ENCODE data around the gene SHISA2. TPM values are rescaled to one million over a fixed set of nuclear protein-coding genes. Genes with fewer than 3 reads are reported as not detected.
"Not testable (repeated sequence)": the region's sequence is repeated elsewhere in the genome, so short reads cannot be mapped to it uniquely, and the experiment has no call there.

SHISA2 gene
- polyA plus RNA-seq, 3 donors = not detected

DNA sequence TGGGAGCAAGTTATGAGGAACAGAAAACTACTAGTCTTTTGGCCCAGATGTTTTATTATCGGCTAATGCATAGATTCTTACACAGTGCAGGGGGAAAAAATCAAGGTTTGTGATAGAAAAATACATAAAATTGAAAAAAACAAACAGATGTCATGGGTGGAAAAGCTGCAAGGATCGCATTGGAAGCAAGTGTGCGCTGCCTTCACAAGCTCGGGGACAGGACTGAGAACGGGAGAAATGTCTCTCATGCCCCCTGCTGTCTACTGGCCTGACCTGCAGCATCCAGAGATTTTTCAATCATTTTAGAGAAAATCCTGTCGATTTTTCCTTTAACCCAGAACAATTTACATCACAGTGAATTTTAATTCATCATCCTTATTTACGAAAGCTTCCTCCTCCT lies 20.5 kb upstream of the SHISA2 start:
- peaks cover 20 to 40% (median 27%) of the 10 kb centered on the region in 3 donors for H3K27me3 Mint-ChIP-seq (ENCODE audit: low read depth in 3 of 3)
- not testable (repeated sequence) for H3K79me2 ChIP-seq (ENCODE audit: insufficient read depth, low read length); H3K27me3 ChIP-seq (ENCODE audit: control insufficient read depth in 2 of 2, insufficient read depth in 2 of 2, low read length in 2 of 2); H3K4me1 ChIP-seq (ENCODE audit: control insufficient read depth in 1 of 2, insufficient read depth in 2 of 2, low read length in 2 of 2); H3K27ac Mint-ChIP-seq; H4K20me1 ChIP-seq (ENCODE audit: insufficient read depth, low read length); H3K9me3 ChIP-seq (replicated peaks in 1 of 2; ENCODE audit: control insufficient read depth in 1 of 2, insufficient read depth in 1 of 2, low read length in 2 of 2); H3K4me3 ChIP-seq (replicated peaks in 1 of 3; ENCODE audit: low read depth in 2 of 3, low read length in 3 of 3); DNase-seq; H3K9ac ChIP-seq (ENCODE audit: insufficient read depth, low read length, poor library complexity, severe bottlenecking); H3K9me3 Mint-ChIP-seq; H3K27ac ChIP-seq (ENCODE audit: low read depth in 1 of 2, low read length in 2 of 2); H2AFZ ChIP-seq (ENCODE audit: insufficient read depth, low read depth, low read length, poor library complexity, severe bottlenecking); H3K36me3 Mint-ChIP-seq; H3K4me2 ChIP-seq (replicated peaks; ENCODE audit: extremely low read depth, low read length, poor library complexity, severe bottlenecking); H3K4me1 Mint-ChIP-seq; H3K4me3 Mint-ChIP-seq; H3K36me3 ChIP-seq (replicated peaks in 1 of 2; ENCODE audit: control insufficient read depth in 1 of 2, insufficient read depth in 2 of 2, low read length in 2 of 2)
- 67% methylated on average over 1 of the region's 7 CpGs for WGBS (ENCODE audit: insufficient coverage)
- intact Hi-C loops (cut with micrococcal nuclease) = loop anchor here in 1 of 2 donors (5.0 kb wide), 1 partner anchor 500 kb away; no protein-coding TSS in a partner anchor
- TF ChIP-seq, protein P1, sequence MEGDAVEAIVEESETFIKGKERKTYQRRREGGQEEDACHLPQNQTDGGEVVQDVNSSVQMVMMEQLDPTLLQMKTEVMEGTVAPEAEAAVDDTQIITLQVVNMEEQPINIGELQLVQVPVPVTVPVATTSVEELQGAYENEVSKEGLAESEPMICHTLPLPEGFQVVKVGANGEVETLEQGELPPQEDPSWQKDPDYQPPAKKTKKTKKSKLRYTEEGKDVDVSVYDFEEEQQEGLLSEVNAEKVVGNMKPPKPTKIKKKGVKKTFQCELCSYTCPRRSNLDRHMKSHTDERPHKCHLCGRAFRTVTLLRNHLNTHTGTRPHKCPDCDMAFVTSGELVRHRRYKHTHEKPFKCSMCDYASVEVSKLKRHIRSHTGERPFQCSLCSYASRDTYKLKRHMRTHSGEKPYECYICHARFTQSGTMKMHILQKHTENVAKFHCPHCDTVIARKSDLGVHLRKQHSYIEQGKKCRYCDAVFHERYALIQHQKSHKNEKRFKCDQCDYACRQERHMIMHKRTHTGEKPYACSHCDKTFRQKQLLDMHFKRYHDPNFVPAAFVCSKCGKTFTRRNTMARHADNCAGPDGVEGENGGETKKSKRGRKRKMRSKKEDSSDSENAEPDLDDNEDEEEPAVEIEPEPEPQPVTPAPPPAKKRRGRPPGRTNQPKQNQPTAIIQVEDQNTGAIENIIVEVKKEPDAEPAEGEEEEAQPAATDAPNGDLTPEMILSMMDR (IDR thresholded peaks at IDR 0.05) = peak; percentile 22

DNA sequence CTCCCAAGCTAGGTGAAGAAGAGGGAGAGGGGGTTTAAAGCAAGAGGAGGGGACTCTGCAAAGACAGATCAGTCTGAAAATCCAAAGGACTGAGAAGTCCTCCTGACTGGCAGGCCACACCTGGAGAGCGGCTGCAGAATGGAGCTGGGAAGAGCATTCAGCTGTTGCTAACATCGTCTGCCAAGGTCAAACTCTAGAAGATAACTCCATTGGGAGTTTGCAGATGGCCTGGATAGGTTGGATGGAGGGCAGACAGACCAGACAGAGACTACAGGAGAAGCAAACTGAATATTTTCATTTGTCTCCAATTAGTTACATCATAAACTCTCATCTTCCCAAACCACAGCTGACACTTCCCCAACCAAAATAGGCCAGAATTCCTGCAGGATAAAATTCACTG lies 19.9 kb upstream of the SHISA2 start:
- DNase-seq = no peak
- Histone ChIP-seq H2AFZ (ENCODE audit: insufficient read depth, low read depth, low read length, poor library complexity, severe bottlenecking) (no peak overlapping the region), H3K9ac (ENCODE audit: insufficient read depth, low read length, poor library complexity, severe bottlenecking) (no peak overlapping the region), H3K4me3 (replicated peaks in 1 of 3; ENCODE audit: low read depth in 2 of 3, low read length in 3 of 3) (no peak overlapping the region), H3K27me3 (ENCODE audit: control insufficient read depth in 2 of 2, insufficient read depth in 2 of 2, low read length in 2 of 2) (peaks cover 3 to 6% of the 10 kb centered on the region in 2 donors), H3K4me2 (replicated peaks; ENCODE audit: extremely low read depth, low read length, poor library complexity, severe bottlenecking) (no peak overlapping the region), H4K20me1 (ENCODE audit: insufficient read depth, low read length) (no peaks in the 10 kb centered on the region), H3K4me1 (ENCODE audit: control insufficient read depth in 1 of 2, insufficient read depth in 2 of 2, low read length in 2 of 2) (no peaks in the 10 kb centered on the region), H3K79me2 (ENCODE audit: insufficient read depth, low read length) (no peaks in the 10 kb centered on the region), H3K27ac (ENCODE audit: low read depth in 1 of 2, low read length in 2 of 2) (no peak overlapping the region), H3K9me3 (replicated peaks in 1 of 2; ENCODE audit: control insufficient read depth in 1 of 2, insufficient read depth in 1 of 2, low read length in 2 of 2) (no peaks in the 10 kb centered on the region), H3K36me3 (replicated peaks in 1 of 2; ENCODE audit: control insufficient read depth in 1 of 2, insufficient read depth in 2 of 2, low read length in 2 of 2) (no peaks in the 10 kb centered on the region)
- WGBS (ENCODE audit: insufficient coverage) = 100% methylated on average over 1 of the region's 2 CpGs
- Mint-ChIP-seq H3K27me3 (ENCODE audit: low read depth in 3 of 3) (peaks cover 21 to 40% (median 24%) of the 10 kb centered on the region in 3 donors), H3K27ac (no peak overlapping the region), H3K4me3 (no peak overlapping the region), H3K36me3 (no peaks in the 10 kb centered on the region), H3K4me1 (no peaks in the 10 kb centered on the region), H3K9me3 (no peaks in the 10 kb centered on the region)
- intact Hi-C loops (cut with micrococcal nuclease) = loop anchor here (2.0 to 5.0 kb wide), 2 partner anchors 497 to 499 kb away; no protein-coding TSS in a partner anchor
- TF ChIP-seq, protein P1 (IDR thresholded peaks at IDR 0.05) = no peak

DNA sequence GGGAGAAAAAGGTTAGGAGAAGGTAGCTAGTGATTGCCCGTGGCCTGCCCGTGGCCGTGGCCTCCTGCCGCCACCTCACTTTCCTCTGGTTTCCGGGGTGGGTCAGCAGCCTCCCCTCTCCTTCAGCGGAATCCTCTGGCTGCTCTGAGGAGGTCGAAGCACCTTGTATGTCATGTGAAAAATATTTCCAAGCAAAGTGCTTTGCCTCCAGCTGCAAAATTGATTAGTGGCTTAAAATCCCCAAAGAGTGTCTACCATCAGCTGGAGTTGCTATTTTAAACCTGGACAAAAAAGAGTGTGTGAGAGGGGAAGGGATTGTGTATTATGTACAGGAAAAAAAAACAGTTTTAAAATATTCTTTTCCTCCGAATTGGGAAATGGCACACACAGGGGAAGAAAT lies 17.8 kb upstream of the SHISA2 start:
- not testable (repeated sequence) for H3K9me3 Mint-ChIP-seq; H3K27ac Mint-ChIP-seq; H3K4me2 ChIP-seq (replicated peaks; ENCODE audit: extremely low read depth, low read length, poor library complexity, severe bottlenecking); H3K4me3 Mint-ChIP-seq; H3K4me3 ChIP-seq (replicated peaks in 1 of 3; ENCODE audit: low read depth in 2 of 3, low read length in 3 of 3); H3K4me1 ChIP-seq (ENCODE audit: control insufficient read depth in 1 of 2, insufficient read depth in 2 of 2, low read length in 2 of 2); H3K27me3 ChIP-seq (ENCODE audit: control insufficient read depth in 2 of 2, insufficient read depth in 2 of 2, low read length in 2 of 2); H3K79me2 ChIP-seq (ENCODE audit: insufficient read depth, low read length); H3K36me3 Mint-ChIP-seq; H3K4me1 Mint-ChIP-seq; H4K20me1 ChIP-seq (ENCODE audit: insufficient read depth, low read length); H2AFZ ChIP-seq (ENCODE audit: insufficient read depth, low read depth, low read length, poor library complexity, severe bottlenecking); H3K9me3 ChIP-seq (replicated peaks in 1 of 2; ENCODE audit: control insufficient read depth in 1 of 2, insufficient read depth in 1 of 2, low read length in 2 of 2); H3K9ac ChIP-seq (ENCODE audit: insufficient read depth, low read length, poor library complexity, severe bottlenecking); H3K27ac ChIP-seq (ENCODE audit: low read depth in 1 of 2, low read length in 2 of 2); DNase-seq; H3K36me3 ChIP-seq (replicated peaks in 1 of 2; ENCODE audit: control insufficient read depth in 1 of 2, insufficient read depth in 2 of 2, low read length in 2 of 2)
- WGBS (ENCODE audit: insufficient coverage) = 84% methylated on average over 3 of the region's 8 CpGs
- intact Hi-C loops (cut with micrococcal nuclease) = loop anchor here (2.0 to 5.0 kb wide), 3 partner anchors 237 to 497 kb away; no protein-coding TSS in a partner anchor
- peaks cover 14 to 31% (median 21%) of the 10 kb centered on the region in 3 donors for H3K27me3 Mint-ChIP-seq (ENCODE audit: low read depth in 3 of 3)

All from CD14-positive monocyte (primary cell).